ENCODE data around the gene TXNRD1.

TXNRD1 gene

GRCh38 chr12:104290320-104290719, 74.7 kb downstream of the TXNRD1 start:
- CTCF ChIA-PET = interaction anchor here (0.6 to 0.7 kb wide), 2 partner anchors 159 to 654 kb away, joined by 5 to 7 read pairs; no protein-coding TSS in a partner anchor
- POLR2A ChIA-PET = interaction anchor here (0.6 kb wide), 1 partner anchor 78 kb away, joined by 3 read pairs; no protein-coding TSS in a partner anchor
- H3K9me3 ChIP-seq (ENCODE audit: control insufficient read depth, insufficient read depth, low read depth, low read length) = no peaks in the 10 kb centered on the region
- no peak overlapping the region for H3K4me3 ChIP-seq (ENCODE audit: low read depth, low read length)
- peaks cover 7% of the 10 kb centered on the region; the same call in 1 of the 2 replicates for H3K4me1 ChIP-seq (ENCODE audit: control insufficient read depth, insufficient read depth, low read length)
- peaks cover 9 to 38% of the 10 kb centered on the region in 2 experiments; a peak in 2 of 3 replicates for H3K36me3 ChIP-seq (ENCODE audit: control insufficient read depth in 2 of 2, insufficient read depth in 1 of 2, low read length in 2 of 2)
- TF ChIP-seq ZNF10 (tag by site-specific recombination; IDR thresholded peaks at IDR 0.05) = no peak
- TF ChIP-seq KLF9 (tag by site-specific recombination; IDR thresholded peaks at IDR 0.05; ENCODE audit: low read depth) = no peak
- TF ChIP-seq ZNF521 (tag by site-specific recombination; IDR thresholded peaks at IDR 0.05) = no peak
- no peak for TF ChIP-seq ZSCAN5A (tag by site-specific recombination; IDR thresholded peaks at IDR 0.05)
- no peak for TF ChIP-seq ZNF558 (tag by site-specific recombination; IDR thresholded peaks at IDR 0.05)
- TF ChIP-seq ZNF404 (tag by site-specific recombination; IDR thresholded peaks at IDR 0.05) = no peak
- no peak for TF ChIP-seq KLF10 (tag by site-specific recombination; IDR thresholded peaks at IDR 0.05)
- TF ChIP-seq ZNF76 (tag by site-specific recombination; IDR thresholded peaks at IDR 0.05; ENCODE audit: borderline replicate concordance, low read depth) = no peak
- no peak for TF ChIP-seq ZNF544 (tag by site-specific recombination; IDR thresholded peaks at IDR 0.05)
- TF ChIP-seq REST (tag by site-specific recombination; IDR thresholded peaks at IDR 0.05) = no peak
- TF ChIP-seq ZNF747 (tag by site-specific recombination; IDR thresholded peaks at IDR 0.05) = no peak
- no peak for TF ChIP-seq ZNF324 (tag by site-specific recombination; IDR thresholded peaks at IDR 0.05)
- no peak for TF ChIP-seq ZNF175 (tag by site-specific recombination; IDR thresholded peaks at IDR 0.05)
- TF ChIP-seq ZNF664 (tag by site-specific recombination; IDR thresholded peaks at IDR 0.05) = no peak
- H3K27ac ChIP-seq (ENCODE audit: extremely low read depth, low read depth, low read length) = no peak overlapping the region

- no peak overlapping the region for H3K27ac ChIP-seq (ENCODE audit: extremely low read depth, low read depth, low read length)
- peaks cover 6% of the 10 kb centered on the region; the same call in 1 of the 2 replicates for H3K4me1 ChIP-seq (ENCODE audit: control insufficient read depth, insufficient read depth, low read length)
- H3K4me3 ChIP-seq (ENCODE audit: low read depth, low read length) = no peak overlapping the region
- H3K36me3 ChIP-seq (ENCODE audit: control insufficient read depth in 2 of 2, insufficient read depth in 1 of 2, low read length in 2 of 2) = peaks cover 9 to 43% of the 10 kb centered on the region in 2 experiments; a peak in 2 of 3 replicates
- CTCF ChIA-PET = interaction anchor here (0.6 kb wide), 2 partner anchors 159 to 1858 kb away, joined by 5 to 6 read pairs; no protein-coding TSS in a partner anchor
- POLR2A ChIA-PET = interaction anchor here (0.7 kb wide), 1 partner anchor 81 kb away, joined by 3 read pairs; no protein-coding TSS in a partner anchor
- H3K9me3 ChIP-seq (ENCODE audit: control insufficient read depth, insufficient read depth, low read depth, low read length) = no peaks in the 10 kb centered on the region
- TF ChIP-seq KLF16 (tag by site-specific recombination; IDR thresholded peaks at IDR 0.05) (no peak), KLF9 (tag by site-specific recombination; IDR thresholded peaks at IDR 0.05; ENCODE audit: low read depth) (no peak), IKZF3 (tag by site-specific recombination; IDR thresholded peaks at IDR 0.05) (no peak), ZSCAN4 (tag by site-specific recombination; IDR thresholded peaks at IDR 0.05) (no peak), ZNF610 (tag by site-specific recombination; IDR thresholded peaks at IDR 0.05; ENCODE audit: borderline replicate concordance) (no peak), ZNF350 (tag by site-specific recombination; IDR thresholded peaks at IDR 0.05) (no peak), ZNF654 (tag by site-specific recombination; IDR thresholded peaks at IDR 0.05; ENCODE audit: low read depth) (no peak), ZNF274 (IDR thresholded peaks at IDR 0.05; ENCODE audit: low read length) (no peak), ZNF274 (tag by site-specific recombination; IDR thresholded peaks at IDR 0.05; ENCODE audit: borderline replicate concordance) (no peak), KLF8 (tag by site-specific recombination; IDR thresholded peaks at IDR 0.05) (no peak), ZNF843 (tag by site-specific recombination; IDR thresholded peaks at IDR 0.05) (no peak), SP2 (tag by site-specific recombination; IDR thresholded peaks at IDR 0.05) (no peak), ZNF600 (tag by site-specific recombination; IDR thresholded peaks at IDR 0.05) (no peak), ZNF830 (tag by site-specific recombination; IDR thresholded peaks at IDR 0.05; ENCODE audit: low read depth) (no peak), ZNF146 (tag by site-specific recombination; IDR thresholded peaks at IDR 0.05) (no peak), ZNF596 (tag by site-specific recombination; IDR thresholded peaks at IDR 0.05) (no peak)
These were observed 75.3 kb downstream of the TXNRD1 start for GRCh38 chr12:104290855-104291254.
